Left ventricle myocardium superior (tissue), 1 donor: ENCODE results near the gene BNC2. TPM values are rescaled to one million over a fixed set of nuclear protein-coding genes. Genes with fewer than 3 reads are reported as not detected.
"Not testable (repeated sequence)": the region's sequence is repeated elsewhere in the genome, so short reads cannot be mapped to it uniquely, and the experiment has no call there.

ENCODE experiments used
- ATAC-seq: fragments of 200-7000 bp; cut with Tn5 transposase; one replicate; pipeline ENCODE4 v1.9.1; 2020; ENCODE audit warnings: mild to moderate bottlenecking, moderate library complexity
- DNase-seq: peaks from one replicate; pipeline ENCODE4 v3.0.0-alpha.2; 2020
- intact Hi-C: fragments of 100-400 bp; cut with micrococcal nuclease; formaldehyde crosslinking; loops from one replicate; pipeline ENCODE4 v1.11.0; 2022
- long read RNA-seq: library from polyadenylated mRNA; unstranded; transcript quantifications from one replicate; pipeline ENCODE4 v2.0.0, GENCODE V29; 2021
- total RNA-seq: library from RNA; stranded (reverse); fragmentation: NEBNext Ultra II Directional; extraction: Animal tissue kit (Norgen Biotek cat#: 25700); gene quantifications from one replicate; pipeline ENCODE4 v1.2.1, GENCODE V29; 2021
- donor health status: DM: no; HTN: yes; CAD: no; lungs with severe emphysema.

Gene BNC2
- total RNA-seq, result 6.3 TPM
- long read RNA-seq, partial matches to known transcripts, result 0 of 2 reads
- long read RNA-seq, other reads (novel, unspliced or antisense), result 2 of 2 reads

- DNase-seq, result peak; percentile 69
- intact Hi-C loops, result no loop called here
Measured at GRCh38 chr9:16870596-16871335, at the start of gene BNC2. BNC2 (minus strand) TSS chr9:16870670; CDS start chr9:16870648, 22 bp downstream.

GRCh38 chr9:16918920-16919319, 48.5 kb upstream of the BNC2 start:
- no peak for DNase-seq
- no peak for ATAC-seq
- intact Hi-C loops, result no loop called here

More at GRCh38 chr9:16870596-16871335, at the start of gene BNC2:
- peak; percentile 75 for ATAC-seq

GRCh38 chr9:16915126-16915831, 44.8 kb upstream of the BNC2 start:
- intact Hi-C loops, result no loop called here
- no peak for ATAC-seq
- no peak for DNase-seq

- DNase-seq, result no peak
- no peak for ATAC-seq
- intact Hi-C loops, result no loop called here
Measured at GRCh38 chr9:16912197-16912596, 41.7 kb upstream of the BNC2 start.

- DNase-seq, ATAC-seq, intact Hi-C loops: not testable (repeated sequence)
Measured at GRCh38 chr9:16908206-16908605, 37.7 kb upstream of the BNC2 start.

GRCh38 chr9:16904655-16905054, 34.2 kb upstream of the BNC2 start:
- DNase-seq, result no peak
- ATAC-seq, result no peak
- intact Hi-C loops, result no loop called here

GRCh38 chr9:16901590-16901989, 31.1 kb upstream of the BNC2 start:
- intact Hi-C loops, result no loop called here
- DNase-seq (no peak), ATAC-seq (no peak)

GRCh38 chr9:16899606-16900005, 29.1 kb upstream of the BNC2 start:
- no peak for ATAC-seq
- intact Hi-C loops, result no loop called here
- no peak for DNase-seq

- ATAC-seq, result no peak
- intact Hi-C loops, result no loop called here
Measured at GRCh38 chr9:16898464-16898863, 28.0 kb upstream of the BNC2 start.

GRCh38 chr9:16888594-16888993, 18.1 kb upstream of the BNC2 start:
- intact Hi-C loops, result no loop called here
- DNase-seq (no peak), ATAC-seq (no peak)

More at GRCh38 chr9:16898464-16898863, 28.0 kb upstream of the BNC2 start:
- DNase-seq, result no peak

GRCh38 chr9:16885931-16886330, 15.5 kb upstream of the BNC2 start:
- DNase-seq, result no peak
- ATAC-seq, result no peak
- intact Hi-C loops, result no loop called here

GRCh38 chr9:16884952-16885513, 14.6 kb upstream of the BNC2 start:
- peak; percentile 72 for ATAC-seq
- intact Hi-C loops, result no loop called here
- DNase-seq, result no peak

- DNase-seq (no peak), ATAC-seq (no peak)
- intact Hi-C loops, result no loop called here
Measured at GRCh38 chr9:16884373-16884772, 13.9 kb upstream of the BNC2 start.

- DNase-seq, result no peak
- no peak for ATAC-seq
- intact Hi-C loops, result no loop called here
Measured at GRCh38 chr9:16883586-16883985, 13.1 kb upstream of the BNC2 start.

- ATAC-seq, DNase-seq, intact Hi-C loops: not testable (repeated sequence)
Measured at GRCh38 chr9:16882440-16882839, 12.0 kb upstream of the BNC2 start.

- DNase-seq, result no peak
- intact Hi-C loops, result no loop called here
- no peak for ATAC-seq
Measured at GRCh38 chr9:16879416-16879815, 8.9 kb upstream of the BNC2 start.

GRCh38 chr9:16877256-16877655, 6.8 kb upstream of the BNC2 start:
- ATAC-seq (no peak), DNase-seq (no peak)
- intact Hi-C loops, result no loop called here

- no peak for ATAC-seq
- intact Hi-C loops, result no loop called here
- DNase-seq, result no peak
Measured at GRCh38 chr9:16873126-16873802, 2.8 kb upstream of the BNC2 start.

- intact Hi-C loops, result no loop called here
- peak; percentile 59 for ATAC-seq
Measured at GRCh38 chr9:16871336-16872151, 1.1 kb upstream of the BNC2 start.

More at GRCh38 chr9:16871336-16872151, 1.1 kb upstream of the BNC2 start:
- DNase-seq, result peak; percentile 69
